ENCODE measurements around the gene LHX3. TPM values are rescaled to one million over a fixed set of nuclear protein-coding genes. Genes with fewer than 3 reads are reported as not detected.

The LHX3 gene
- total and polyA plus RNA-seq, 2 of the 4 experiments (the other 2 are of a cell fraction), result not detected

DNA sequence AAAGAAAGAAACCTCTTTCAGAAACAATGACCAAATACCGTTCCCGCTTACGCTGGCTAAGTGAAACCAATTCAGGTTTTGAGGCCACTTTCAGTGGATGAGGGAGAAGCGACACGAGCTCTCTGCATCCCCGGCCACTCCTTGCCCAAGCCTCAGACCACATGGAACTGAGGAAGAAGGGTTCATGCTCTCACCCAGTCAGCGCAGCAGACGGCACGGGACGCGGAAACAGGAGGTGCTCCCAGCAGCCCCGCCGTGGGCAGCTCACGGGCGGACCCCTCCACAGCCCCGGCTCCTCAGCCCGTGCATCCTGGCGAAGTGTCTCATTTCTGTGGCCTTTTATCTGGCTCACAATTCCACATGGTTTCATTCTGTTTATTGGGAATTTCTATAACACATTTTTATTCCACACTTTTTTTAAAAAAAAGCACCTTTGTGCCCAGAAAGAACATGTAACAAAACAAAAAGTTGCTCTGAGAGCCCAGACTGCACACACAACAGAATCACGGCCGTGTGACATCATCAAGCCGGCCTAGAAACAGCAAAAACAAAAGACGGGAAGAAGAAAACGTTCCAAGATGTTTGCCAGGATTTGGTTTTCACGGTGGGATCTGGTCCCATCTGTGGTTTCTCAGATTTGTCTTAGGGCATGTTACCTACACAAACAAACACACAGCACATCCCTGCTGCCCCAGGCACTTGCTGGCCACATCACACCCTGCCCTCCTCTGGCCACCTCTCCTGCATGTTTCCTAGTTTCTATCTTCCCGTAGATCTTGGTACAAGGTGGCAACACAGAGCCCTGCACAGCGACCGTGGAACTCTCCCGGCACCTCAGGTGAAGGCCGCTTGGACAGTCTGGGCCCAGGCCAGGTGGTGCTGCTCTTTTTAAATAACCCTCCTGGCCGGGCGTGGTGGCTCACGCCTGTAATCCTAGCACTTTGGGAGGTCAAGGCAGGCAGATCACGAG, 24.5 kb upstream of the LHX3 start (continued):
- no peak for TF ChIP-seq MAZ (IDR thresholded peaks at IDR 0.05; ENCODE audit: borderline replicate concordance, low read depth, low read length)

DNA sequence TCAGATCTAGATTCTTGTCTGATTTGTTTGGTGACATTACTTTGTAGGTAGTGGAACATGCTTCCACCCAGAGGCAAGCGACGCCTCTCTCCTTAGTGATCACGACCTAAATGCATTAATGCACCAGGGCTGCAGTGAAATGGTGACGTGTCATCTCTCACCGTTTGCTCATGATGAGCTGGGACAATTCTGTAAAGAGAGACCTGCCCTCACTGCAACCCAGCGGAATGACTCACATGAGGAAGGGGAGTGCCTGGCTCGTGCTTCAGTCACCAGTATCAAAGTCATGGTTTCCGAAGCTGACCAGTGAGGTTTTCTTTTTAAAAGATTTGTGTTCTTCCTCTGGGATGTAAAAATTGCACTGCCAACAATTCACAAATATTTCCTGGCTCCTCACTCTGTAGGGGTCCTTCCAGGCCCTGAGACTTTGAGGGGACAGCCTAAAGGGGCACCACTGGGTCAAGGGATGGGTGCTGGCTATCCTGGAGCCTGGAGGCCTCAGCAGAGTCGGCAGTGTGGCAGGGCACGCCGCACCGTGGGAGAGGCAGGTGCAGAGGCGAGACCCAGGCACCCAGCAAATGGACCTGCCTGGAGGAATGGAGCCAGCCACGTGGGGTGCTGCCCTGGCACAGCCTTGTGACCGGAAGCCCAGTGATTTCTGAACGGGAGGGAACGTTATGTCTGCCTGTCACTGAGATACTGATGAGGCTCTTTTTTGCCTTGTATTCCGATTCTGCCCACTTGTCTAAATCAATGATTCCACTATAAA, 23.4 kb upstream of the LHX3 start:
- Histone ChIP-seq H3K9me3 (ENCODE audit: control insufficient read depth, insufficient read depth, low read length) (no peaks in the 10 kb centered on the region), H4K5ac (ENCODE audit: low read depth, low read length) (no peak overlapping the region), H3K9ac (ENCODE audit: low read depth, low read length) (no peak overlapping the region), H4K20me1 (ENCODE audit: insufficient read depth, low read length) (peaks cover 35% of the 10 kb centered on the region), H4K91ac (ENCODE audit: insufficient read depth, low read depth, low read length) (no peak overlapping the region), H3K9me1 (ENCODE audit: insufficient read depth, low read length) (peaks cover 6% of the 10 kb centered on the region; the same call in 1 of the 2 replicates), H3K27me3 (ENCODE audit: control insufficient read depth, insufficient read depth, low read length) (no peaks in the 10 kb centered on the region), H3K79me1 (ENCODE audit: low read depth in 1 of 2, low read length in 2 of 2) (peaks cover 13 to 44% of the 10 kb centered on the region in 2 experiments), H3K14ac (replicated peaks; ENCODE audit: low read depth, low read length) (peak overlapping the region; percentile 76), H4K8ac (ENCODE audit: low read depth in 2 of 2, low read length in 2 of 2) (peak overlapping the region in 1 of 2 experiments; percentile 63; a peak in 1 of 4 replicates), H3K23ac (ENCODE audit: low read depth, low read length) (no peak overlapping the region), H2AK9ac (replicated peaks; ENCODE audit: low read depth, low read length, poor library complexity) (peak overlapping the region; percentile 86), H3K27ac (ENCODE audit: insufficient read depth, low read length) (no peak overlapping the region; the same call in 1 of the 2 replicates), H3K4me2 (ENCODE audit: low read depth, low read length) (peak overlapping the region; percentile 21; the same call in 1 of the 2 replicates), H3K4me1 (ENCODE audit: control insufficient read depth, insufficient read depth, low read length) (peaks cover 6% of the 10 kb centered on the region; the same call in 1 of the 2 replicates), H3K56ac (ENCODE audit: extremely low read depth, insufficient read depth, low read length) (no peak overlapping the region), H2AFZ (replicated peaks; ENCODE audit: low read length, poor library complexity) (peak overlapping the region; percentile 75), H2BK15ac (ENCODE audit: low read depth, low read length) (no peak overlapping the region), H3K36me3 (ENCODE audit: control insufficient read depth, insufficient read depth, low read length) (peaks cover 7% of the 10 kb centered on the region; the same call in 1 of the 2 replicates), H2BK5ac (ENCODE audit: low read depth, low read length, poor library complexity, severe bottlenecking) (peak overlapping the region; percentile 50), H3K4ac (ENCODE audit: low read depth, low read length) (peak overlapping the region; percentile 42), H2BK20ac (ENCODE audit: low read depth, low read length) (0 out of 2 replicates have a peak overlapping the region, but pooled peaks have one; percentile 20), H3K4me3 (ENCODE audit: insufficient read depth, low read depth, low read length) (no peak overlapping the region), H2BK120ac (ENCODE audit: low read depth, low read length) (peak overlapping the region; percentile 55; the same call in 1 of the 2 replicates), H2AK5ac (ENCODE audit: low read depth, low read length) (peak overlapping the region; percentile 48; the same call in 1 of the 2 replicates), H3K18ac (ENCODE audit: low read depth, low read length) (no peak overlapping the region)
- POLR2A ChIA-PET (ENCODE audit: unreplicated experiment), result no interaction called here
- ATAC-seq (ENCODE audit: low read depth) (peak; percentile 87), DNase-seq (peak; percentile 89)
- 60% methylated on average over 2 of the region's 18 CpGs; no CpG with 5 or more reads in 1 of the 2 experiments for WGBS, 2 experiments (ENCODE audit: extremely low coverage in 2 of 2, insufficient read length in 1 of 2)
- no TSS peak for BruUV-seq (replicated peaks)
- intact Hi-C loops (cut with micrococcal nuclease) (no loop called here), dilution Hi-C loops (cut with HindIII; ENCODE audit: low sequenced_read_pairs, unreplicated experiment) (no loop called here), in situ Hi-C loops (cut with MboI; ENCODE audit: low sequenced_read_pairs) (no loop called here)
- CTCF ChIA-PET, result no interaction called here
- no peak for TF ChIP-seq RAD21 (IDR thresholded peaks at IDR 0.05; ENCODE audit: low read length)
- TF ChIP-seq, protein P1, sequence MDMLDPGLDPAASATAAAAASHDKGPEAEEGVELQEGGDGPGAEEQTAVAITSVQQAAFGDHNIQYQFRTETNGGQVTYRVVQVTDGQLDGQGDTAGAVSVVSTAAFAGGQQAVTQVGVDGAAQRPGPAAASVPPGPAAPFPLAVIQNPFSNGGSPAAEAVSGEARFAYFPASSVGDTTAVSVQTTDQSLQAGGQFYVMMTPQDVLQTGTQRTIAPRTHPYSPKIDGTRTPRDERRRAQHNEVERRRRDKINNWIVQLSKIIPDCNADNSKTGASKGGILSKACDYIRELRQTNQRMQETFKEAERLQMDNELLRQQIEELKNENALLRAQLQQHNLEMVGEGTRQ (IDR thresholded peaks at IDR 0.05; ENCODE audit: low read depth, low read length), result no peak
- TF ChIP-seq CHD1 (IDR thresholded peaks at IDR 0.05; ENCODE audit: low read depth, low read length), result no peak
- no peak for TF ChIP-seq MAZ (IDR thresholded peaks at IDR 0.05; ENCODE audit: borderline replicate concordance, low read depth, low read length)
- peak; percentile 93 for TF ChIP-seq BHLHE40 (IDR thresholded peaks at IDR 0.05; ENCODE audit: low read depth, low read length)
- TF ChIP-seq NFE2L2 (IDR thresholded peaks at IDR 0.05; ENCODE audit: low read depth, low read length), result peak; percentile 37; the same call in 1 of the 2 replicates
- TF ChIP-seq, protein P2, sequence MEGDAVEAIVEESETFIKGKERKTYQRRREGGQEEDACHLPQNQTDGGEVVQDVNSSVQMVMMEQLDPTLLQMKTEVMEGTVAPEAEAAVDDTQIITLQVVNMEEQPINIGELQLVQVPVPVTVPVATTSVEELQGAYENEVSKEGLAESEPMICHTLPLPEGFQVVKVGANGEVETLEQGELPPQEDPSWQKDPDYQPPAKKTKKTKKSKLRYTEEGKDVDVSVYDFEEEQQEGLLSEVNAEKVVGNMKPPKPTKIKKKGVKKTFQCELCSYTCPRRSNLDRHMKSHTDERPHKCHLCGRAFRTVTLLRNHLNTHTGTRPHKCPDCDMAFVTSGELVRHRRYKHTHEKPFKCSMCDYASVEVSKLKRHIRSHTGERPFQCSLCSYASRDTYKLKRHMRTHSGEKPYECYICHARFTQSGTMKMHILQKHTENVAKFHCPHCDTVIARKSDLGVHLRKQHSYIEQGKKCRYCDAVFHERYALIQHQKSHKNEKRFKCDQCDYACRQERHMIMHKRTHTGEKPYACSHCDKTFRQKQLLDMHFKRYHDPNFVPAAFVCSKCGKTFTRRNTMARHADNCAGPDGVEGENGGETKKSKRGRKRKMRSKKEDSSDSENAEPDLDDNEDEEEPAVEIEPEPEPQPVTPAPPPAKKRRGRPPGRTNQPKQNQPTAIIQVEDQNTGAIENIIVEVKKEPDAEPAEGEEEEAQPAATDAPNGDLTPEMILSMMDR (conservative IDR thresholded peaks at IDR 0.05; ENCODE audit: low read depth, low read length), result no peak
- TF ChIP-seq MXI1 (IDR thresholded peaks at IDR 0.05; ENCODE audit: borderline replicate concordance, low read depth, low read length), result peak; percentile 59; the same call in 1 of the 2 replicates
- 0 out of 2 replicates have a peak, but pooled peaks have one; percentile 4 for TF ChIP-seq MAFK (IDR thresholded peaks at IDR 0.05; ENCODE audit: low read depth, low read length)

Measured in IMR-90 (cell line).